Panc1 (cell line): ENCODE measurements around the gene PAX5. TPM values are rescaled to one million over a fixed set of nuclear protein-coding genes. Genes with fewer than 3 reads are reported as not detected.

Source experiments
- ATAC-seq: fragments of 200-7000 bp; cut with Tn5 transposase; 2 replicates; pipeline ENCODE4 v1.9.1; 2020; ENCODE audit warnings: mild to moderate bottlenecking, moderate library complexity
- BruUV-seq: library from RNA; stranded (reverse); fragments of 400-500 nt; replicated peaks from 2 replicates; lab custom pipeline; 2021; lab: Mats Ljungman, UMichigan
- CTCF ChIA-PET: fragments of 300-600 bp; sonication (Branson Sonifier 250); formaldehyde crosslinking; loops from one replicate; lab custom pipeline; 2022; ENCODE audit warnings: antibody characterized with exemption; lab: Charles Lee
- POLR2A ChIA-PET: fragments of 300-600 bp; sonication (Branson Sonifier 250); formaldehyde crosslinking; loops from one replicate; lab custom pipeline; 2022; ENCODE audit warnings: antibody characterized with exemption; lab: Charles Lee
- DNase-seq: peaks from one replicate; pipeline ENCODE4 v3.0.0-alpha.2; 2010; ENCODE audit warnings: low read depth, low spot score
- H3K27ac ChIP-seq: 2 replicates; pipeline ENCODE4 v1.5.1; 2011; ENCODE audit warnings: mild to moderate bottlenecking, low read length, inconsistent platforms
- H3K27me3 ChIP-seq: fragments of 200-500 bp; sonication (Bioruptor generic); 2 replicates; pipeline ENCODE4 v1.6.0; 2014; ENCODE audit warnings: low read length, inconsistent platforms; ENCODE audit not compliant: control insufficient read depth, insufficient read depth
- H3K36me3 ChIP-seq: fragments of 200-500 bp; sonication (Bioruptor generic); 2 replicates; pipeline ENCODE4 v1.5.1; 2014; ENCODE audit warnings: inconsistent platforms, mild to moderate bottlenecking, low read length, moderate library complexity; ENCODE audit not compliant: control insufficient read depth, insufficient read depth
- H3K4me1 ChIP-seq: 2 replicates; pipeline ENCODE4 v1.5.1; 2011; ENCODE audit warnings: inconsistent platforms, mild to moderate bottlenecking, low read length, moderate library complexity; ENCODE audit not compliant: control insufficient read depth, insufficient read depth
- H3K4me3 ChIP-seq, 2 experiments: 2 replicates each; pipeline ENCODE4 v1.5.1; 2011 to 2012; ENCODE audit warnings: low read depth in 2 of 2, low read length in 2 of 2, mild to moderate bottlenecking in 2 of 2, inconsistent platforms in 1 of 2, moderate library complexity in 1 of 2
- H3K9me3 ChIP-seq: fragments of 200-500 bp; sonication (Bioruptor generic); 2 replicates; pipeline ENCODE4 v1.5.1; 2014; ENCODE audit warnings: low read depth, mild to moderate bottlenecking, inconsistent platforms, low read length, moderate library complexity; ENCODE audit not compliant: control insufficient read depth, insufficient read depth
- CTCF ChIP-seq: fragments of 450-650 bp; IDR thresholded peaks from 2 replicates; pipeline ENCODE4 v1.5.1; 2017; ENCODE audit warnings: mild to moderate bottlenecking
- POLR2AphosphoS5 ChIP-seq: IDR thresholded peaks from 2 replicates; pipeline ENCODE4 v1.6.1; 2012; ENCODE audit warnings: mild to moderate bottlenecking, low read depth, low read length, moderate library complexity
- REST ChIP-seq, 2 experiments: IDR thresholded peaks; 2 replicates each; pipeline ENCODE4 v1.6.1; 2011 to 2012; ENCODE audit warnings: low read depth in 2 of 2, control low read depth in 1 of 2, low read length in 1 of 2, mild to moderate bottlenecking in 1 of 2, moderate library complexity in 1 of 2; ENCODE audit not compliant: insufficient read depth in 1 of 2
- SIN3A ChIP-seq: IDR thresholded peaks from 2 replicates; pipeline ENCODE4 v1.6.1; 2012; ENCODE audit warnings: low read depth, mild to moderate bottlenecking, low read length, moderate library complexity, borderline replicate concordance; ENCODE audit not compliant: insufficient read depth
- TCF7L2 ChIP-seq: IDR thresholded peaks from 2 replicates; pipeline ENCODE4 v1.6.1; 2011; ENCODE audit warnings: mild to moderate bottlenecking, low read depth, low read length, inconsistent platforms
- in situ Hi-C: cut with HindIII; loops from 2 replicates; pipeline ENCODE4 v1.10.0; 2016; ENCODE audit warnings: low sequenced_read_pairs, low pct_unique_long_range_greater_than_20kb
- intact Hi-C: fragments of 100-400 bp; cut with micrococcal nuclease; formaldehyde crosslinking; loops from one replicate; pipeline ENCODE4 v1.10.0; 2022; ENCODE audit not compliant: unreplicated experiment
- total RNA-seq: library from RNA; stranded (reverse); gene quantifications from one replicate; pipeline ENCODE4 v1.2.1, GENCODE V29; 2021; ENCODE audit not compliant: unreplicated experiment

PAX5 gene
- total RNA-seq, 1 experiment from 2014 or later: 0.39 TPM

- CTCF ChIA-PET: interaction anchor here (0.6 to 1.0 kb wide), 2 partner anchors 16 to 32 kb away, joined by 4 read pairs; no protein-coding TSS in a partner anchor
- ATAC-seq (peak; percentile 28; the same call in 1 of the 2 replicates), DNase-seq (no peak)
- no peak overlapping the region for H3K4me3 ChIP-seq
- peaks cover 11% of the 10 kb centered on the region for H3K4me1 ChIP-seq
- no peaks in the 10 kb centered on the region for H3K36me3 ChIP-seq
- no TSS peak for BruUV-seq
- POLR2A ChIA-PET: no interaction called here
- intact Hi-C loops (no loop called here), in situ Hi-C loops (no loop called here)
- no peak overlapping the region for H3K27ac ChIP-seq
- no peaks in the 10 kb centered on the region for H3K9me3 ChIP-seq
- 0 out of 2 replicates have a peak, but pooled peaks cover 2% of the 10 kb centered on the region for H3K27me3 ChIP-seq
- TF ChIP-seq SIN3A (no peak), POLR2AphosphoS5 (no peak), REST (IDR thresholded peaks at IDR 0.05; ENCODE audit: insufficient read depth in 1 of 2, low read depth in 2 of 2, low read length in 1 of 2) (no peak), TCF7L2 (no peak), CTCF (no peak)
Measured at GRCh38 chr9:36905101-36906066, 128.7 kb downstream of the PAX5 start.

GRCh38 chr9:36903541-36904435 lies 130.3 kb downstream of the PAX5 start:
- intact Hi-C loops: no loop called here
- no peak for TF ChIP-seq REST (IDR thresholded peaks at IDR 0.05; ENCODE audit: insufficient read depth in 1 of 2, low read depth in 2 of 2, low read length in 1 of 2)
- TF ChIP-seq POLR2AphosphoS5: peak; percentile 63
- TF ChIP-seq TCF7L2: no peak
- no peak for TF ChIP-seq CTCF
- TF ChIP-seq SIN3A: no peak
- DNase-seq: no peak
- H3K27ac ChIP-seq: no peak overlapping the region
- no TSS peak for BruUV-seq
- no peaks in the 10 kb centered on the region for H3K9me3 ChIP-seq
- CTCF ChIA-PET: no interaction called here
- no peaks in the 10 kb centered on the region for H3K36me3 ChIP-seq
- POLR2A ChIA-PET: interaction anchor here (0.5 kb wide), 1 partner anchor 359 kb away, joined by 3 read pairs; no protein-coding TSS in a partner anchor
- ATAC-seq: peak; percentile 84
- in situ Hi-C loops: no loop called here
- peaks cover 11% of the 10 kb centered on the region for H3K4me1 ChIP-seq
- 0 out of 2 replicates have a peak, but pooled peaks cover 2% of the 10 kb centered on the region for H3K27me3 ChIP-seq
- no peak overlapping the region for H3K4me3 ChIP-seq
